GM12874 (cell line): Measurements from ENCODE around the gene GALNT6.

Experiments used
- CTCF ChIP-seq: IDR thresholded peaks from 2 replicates; pipeline ENCODE4 v1.5.1; 2011; ENCODE audit warnings: low read depth, mild to moderate bottlenecking, control low read depth, low read length, moderate library complexity; ENCODE audit not compliant: insufficient read depth

The GALNT6 gene

GRCh38 chr12:51417826-51418225 lies 26.6 kb upstream of the GALNT6 start:
- no peak for TF ChIP-seq CTCF

- TF ChIP-seq CTCF: no peak
Measured at GRCh38 chr12:51415931-51416330, 24.7 kb upstream of the GALNT6 start.

GRCh38 chr12:51413791-51414190 lies 22.6 kb upstream of the GALNT6 start:
- TF ChIP-seq CTCF: no peak

- no peak for TF ChIP-seq CTCF
Measured at GRCh38 chr12:51413149-51413548, 21.9 kb upstream of the GALNT6 start.

GRCh38 chr12:51409846-51410245 lies 18.6 kb upstream of the GALNT6 start:
- no peak for TF ChIP-seq CTCF

- no peak for TF ChIP-seq CTCF
Measured at GRCh38 chr12:51407604-51408003, 16.4 kb upstream of the GALNT6 start.

GRCh38 chr12:51406859-51407258 lies 15.7 kb upstream of the GALNT6 start:
- TF ChIP-seq CTCF: no peak

- no peak for TF ChIP-seq CTCF
Measured at GRCh38 chr12:51406290-51406689, 15.1 kb upstream of the GALNT6 start.
